Activated effector memory CD4-positive, alpha-beta T cell treated with Interleukin-2 at 50 U/mL for 16 hours (primary cell): ENCODE measurements around the gene CAB39.
"Not testable (repeated sequence)": the region's sequence is repeated elsewhere in the genome, so short reads cannot be mapped to it uniquely, and the experiment has no call there.

Experiments
- DNase-seq: peaks from one replicate; pipeline ENCODE4 v3.0.0-alpha.2; 2020

The CAB39 gene

DNA sequence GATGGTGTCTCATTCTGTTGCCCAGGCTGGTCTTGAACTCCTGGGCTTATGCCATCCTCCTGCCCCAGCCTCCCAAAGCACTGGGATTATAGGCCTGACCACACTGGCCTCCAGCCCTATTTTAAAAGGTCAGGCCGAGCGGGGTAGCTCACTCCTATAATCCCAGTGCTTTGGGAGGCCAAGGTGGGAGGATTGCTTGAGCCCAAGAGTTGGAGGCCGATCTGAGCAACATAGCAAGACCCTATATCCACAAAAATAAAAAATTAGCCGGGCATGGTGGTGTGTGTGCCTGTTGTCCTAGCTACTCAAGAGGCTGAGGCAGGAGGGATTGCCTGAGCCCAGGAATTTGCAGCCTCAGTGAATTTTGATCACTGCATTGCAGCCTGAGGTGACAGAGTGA is 3.9 kb downstream of the CAB39 start:
- DNase-seq: no peak

DNA sequence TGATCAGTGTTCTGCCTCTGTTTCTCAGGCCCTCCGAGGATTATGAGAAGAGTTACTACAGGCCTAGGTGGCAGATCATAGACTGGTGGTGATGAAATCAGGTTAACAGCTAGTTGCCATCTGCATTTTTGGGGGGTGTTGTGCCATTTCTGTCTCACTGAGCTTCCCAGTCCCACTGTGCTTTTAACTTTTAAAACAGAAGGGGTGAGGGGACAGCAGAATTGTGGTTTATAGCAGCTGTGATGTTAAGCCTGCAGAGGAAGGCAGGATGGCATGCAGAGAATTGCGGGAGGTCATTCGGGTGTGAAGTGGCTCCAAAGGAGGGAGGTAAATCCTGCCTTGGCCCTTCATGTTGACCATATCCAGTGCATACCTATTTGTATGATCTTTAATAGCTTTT is 5.0 kb downstream of the CAB39 start:
- no peak for DNase-seq

DNA sequence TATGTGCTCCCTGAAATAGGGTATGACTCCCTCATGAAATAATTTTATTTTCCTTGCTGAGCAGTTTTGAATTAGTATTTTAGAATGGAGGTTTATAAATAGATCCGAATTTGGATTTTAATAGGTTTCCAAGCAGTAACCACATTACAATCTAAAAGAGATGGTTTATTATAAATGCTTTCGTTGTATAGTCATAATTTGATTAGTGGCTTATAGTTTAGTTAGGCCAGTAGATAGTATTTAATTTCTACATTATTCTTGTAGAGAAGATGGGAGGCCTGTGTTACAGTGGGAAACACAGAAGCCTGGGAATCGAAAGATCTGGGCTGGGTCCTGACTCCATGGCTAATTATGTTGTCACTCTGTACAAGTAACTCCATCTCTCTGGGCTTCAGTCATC is 6.7 kb downstream of the CAB39 start:
- no peak for DNase-seq

DNA sequence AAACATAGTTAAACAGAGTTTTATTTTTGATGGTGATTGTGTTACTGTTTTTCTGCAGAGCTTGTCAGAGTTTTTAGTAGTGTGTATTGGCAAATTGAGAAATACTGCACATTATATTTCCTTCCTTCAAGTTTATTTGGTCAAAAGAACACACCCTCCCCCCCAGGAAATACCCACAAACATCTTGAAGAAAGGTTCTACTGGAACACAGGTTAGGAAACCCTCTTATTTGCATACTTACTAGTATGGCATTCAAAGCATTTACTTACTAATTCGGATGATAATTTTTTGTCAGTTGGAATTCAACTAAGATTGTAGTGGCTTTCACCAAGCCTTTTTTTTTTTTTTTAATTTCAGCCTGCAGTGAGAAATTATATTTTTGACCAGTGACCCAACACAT is 9.1 kb downstream of the CAB39 start:
- no peak for DNase-seq

DNA sequence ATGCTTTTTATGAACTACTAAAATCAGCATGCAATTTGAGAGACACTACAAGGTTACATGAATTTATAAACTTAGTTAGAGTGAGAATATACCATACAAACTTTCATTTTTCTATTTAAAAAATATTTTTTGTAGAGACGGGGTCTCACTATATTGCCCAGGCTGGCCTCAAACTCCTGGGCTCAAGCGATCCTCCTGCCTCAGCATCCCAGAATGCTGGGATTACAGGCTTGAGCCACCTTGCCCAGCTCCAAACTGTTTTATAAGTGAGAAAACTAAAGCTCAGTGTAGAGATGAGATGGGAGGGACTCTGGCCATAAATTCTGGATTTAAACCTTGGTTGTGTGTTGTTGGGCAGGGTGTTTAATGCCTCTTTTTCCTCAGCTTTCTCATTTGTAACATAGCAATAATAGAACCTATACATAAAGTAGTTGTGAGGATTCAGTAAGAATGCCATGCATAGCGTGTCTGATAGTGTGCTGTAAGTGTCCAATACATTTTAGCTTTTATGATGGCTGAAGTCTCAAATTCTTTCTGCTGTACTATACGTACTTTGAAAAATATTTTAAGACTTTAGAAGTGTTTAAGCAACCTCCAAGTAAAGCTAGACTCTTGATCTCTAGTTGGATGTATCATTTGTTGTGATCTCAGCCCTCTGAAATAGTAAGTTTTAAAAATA is 9.7 kb downstream of the CAB39 start:
- DNase-seq: no peak

DNA sequence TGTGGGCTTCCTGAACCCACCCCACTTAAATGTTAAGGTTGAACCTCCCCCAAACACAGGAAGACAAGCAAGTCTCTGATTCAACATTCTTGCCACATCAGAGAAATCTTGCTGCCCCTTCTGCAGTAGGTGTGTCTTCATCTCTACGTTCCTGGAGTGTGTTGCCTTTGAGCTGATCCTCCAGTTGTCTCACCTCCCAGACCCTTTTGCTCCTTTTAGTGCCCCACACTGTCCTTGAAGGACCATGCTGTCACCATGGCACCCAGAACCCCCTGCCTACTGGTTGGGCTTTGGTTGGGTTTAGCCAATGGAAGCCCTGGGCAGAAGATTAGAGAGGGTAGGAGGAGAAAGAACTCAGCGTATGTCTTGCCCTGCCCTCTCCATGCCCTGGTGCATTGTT is 10.7 kb downstream of the CAB39 start:
- peak; percentile 23 for DNase-seq

DNA sequence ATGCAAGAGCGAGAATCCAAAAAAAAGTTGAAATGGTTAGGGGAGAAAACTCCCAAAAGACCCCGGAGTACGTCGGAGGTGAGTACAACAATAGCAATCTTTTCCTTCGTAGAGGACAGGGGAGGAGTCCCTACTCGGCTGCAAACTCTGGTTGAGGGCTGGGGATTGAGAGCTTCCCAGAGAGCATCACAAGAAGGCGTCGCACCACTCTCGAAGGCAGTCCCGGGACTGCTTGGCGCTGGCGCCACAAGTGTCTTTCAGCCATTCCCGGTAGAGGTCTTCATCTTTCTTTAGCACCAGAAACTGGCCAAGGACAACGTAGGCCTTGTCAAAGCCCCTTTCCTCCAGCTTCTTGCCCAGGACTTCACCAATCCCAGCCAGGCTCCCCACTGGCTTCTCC is 12.3 kb downstream of the CAB39 start:
- not testable (repeated sequence) for DNase-seq

DNA sequence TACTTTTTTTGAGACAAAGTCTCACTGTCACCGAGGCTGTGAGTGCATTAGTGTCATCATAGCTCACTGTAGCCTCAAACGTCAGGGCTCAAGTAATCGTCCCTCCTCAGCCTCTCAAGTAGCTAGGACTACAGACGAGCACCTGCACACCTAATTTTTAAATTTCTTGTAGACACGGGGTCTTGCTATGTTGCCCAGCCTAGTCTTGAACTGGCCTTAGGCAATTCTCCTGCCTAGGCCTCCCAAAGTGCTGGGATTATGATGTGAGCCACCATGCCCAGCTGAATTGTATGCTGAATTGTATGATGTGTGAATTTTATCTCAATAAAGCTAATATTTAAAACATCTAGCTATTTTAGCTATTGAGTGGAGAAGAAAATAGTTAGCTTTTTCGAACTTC is 18.9 kb downstream of the CAB39 start:
- DNase-seq: no peak

DNA sequence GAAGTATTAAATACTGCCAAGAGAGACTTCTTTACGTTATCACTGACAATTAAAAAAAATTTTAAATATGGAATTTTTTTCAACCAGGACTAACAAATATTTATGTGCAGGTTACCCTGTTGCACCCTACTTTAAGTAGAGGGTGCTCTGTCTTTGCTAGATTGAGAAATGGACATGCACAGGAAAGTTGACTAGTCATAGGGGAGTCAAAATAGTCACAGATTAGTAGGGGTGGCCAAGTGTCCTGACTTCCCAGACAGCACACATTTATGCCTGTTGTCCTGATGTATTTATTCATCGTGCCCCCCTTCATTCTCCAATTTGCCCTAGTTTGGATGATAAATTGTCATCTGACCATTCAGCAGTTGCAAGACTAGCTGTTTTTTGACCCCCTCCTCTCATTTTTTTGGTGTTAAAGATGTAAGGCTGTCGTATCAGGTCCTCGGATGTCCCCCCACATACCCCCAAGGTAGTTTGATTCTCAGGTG is 20.3 kb downstream of the CAB39 start:
- no peak for DNase-seq

DNA sequence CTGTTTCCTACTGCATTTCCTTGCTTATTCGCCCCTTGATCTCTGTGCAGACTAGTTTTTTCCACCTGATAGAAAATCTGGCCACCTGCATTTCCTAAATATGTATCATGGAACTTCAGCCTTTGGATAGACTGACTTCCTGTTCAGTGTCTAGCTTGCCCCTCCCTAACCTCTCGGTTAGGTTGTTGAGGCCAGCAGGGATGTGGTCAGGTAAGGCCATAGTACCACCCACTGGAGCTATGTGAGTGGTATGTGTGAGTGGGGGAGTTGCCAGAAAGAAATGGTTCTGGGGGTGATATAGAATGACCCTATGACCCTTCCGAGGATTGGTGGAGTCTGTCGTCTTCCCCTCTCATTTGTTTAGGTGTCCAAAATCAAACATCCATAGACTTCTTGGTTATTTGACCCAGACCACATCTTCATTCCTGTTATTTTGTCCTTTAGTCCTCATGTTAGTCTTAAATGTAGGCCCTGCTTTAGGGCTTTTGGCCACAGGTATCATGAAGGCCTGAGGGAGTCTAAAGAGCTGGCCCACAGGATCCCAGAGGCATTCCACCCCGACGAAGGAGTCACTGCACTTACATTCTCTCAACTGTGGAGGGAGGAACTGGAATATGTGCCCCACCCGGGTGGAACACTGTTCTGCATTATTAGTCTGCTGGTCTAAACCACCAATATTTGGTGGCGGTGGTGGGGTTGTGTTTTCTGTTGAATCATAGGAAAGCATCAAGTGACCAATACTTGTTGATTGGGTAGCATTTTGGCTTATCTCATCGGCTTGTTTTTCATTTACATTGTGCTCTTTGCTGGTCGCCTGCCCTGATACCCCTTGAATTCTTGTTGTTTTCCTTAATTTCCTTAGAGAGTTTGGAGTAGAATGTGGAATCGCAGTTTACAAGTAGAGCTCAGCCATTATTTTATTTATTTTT is 21.9 kb downstream of the CAB39 start:
- no peak for DNase-seq

DNA sequence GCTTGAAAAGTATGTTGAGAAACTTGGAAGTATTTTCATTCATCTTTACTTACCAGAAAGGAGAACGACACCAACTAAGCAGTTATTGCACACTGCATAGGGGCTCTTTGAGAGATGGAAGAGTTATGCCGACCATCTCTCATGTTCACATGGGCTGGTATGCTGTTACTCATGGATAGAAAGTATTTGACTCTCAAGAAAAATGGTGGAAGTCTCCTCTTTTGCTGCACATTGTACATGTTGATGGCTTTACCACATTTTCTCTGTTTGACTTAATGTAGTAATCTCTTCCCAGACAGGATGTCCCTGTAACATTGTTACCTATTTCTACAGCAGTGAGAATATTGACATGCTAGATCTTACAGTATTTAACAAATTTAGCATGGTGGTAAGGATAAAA is 23.2 kb downstream of the CAB39 start:
- DNase-seq: no peak

DNA sequence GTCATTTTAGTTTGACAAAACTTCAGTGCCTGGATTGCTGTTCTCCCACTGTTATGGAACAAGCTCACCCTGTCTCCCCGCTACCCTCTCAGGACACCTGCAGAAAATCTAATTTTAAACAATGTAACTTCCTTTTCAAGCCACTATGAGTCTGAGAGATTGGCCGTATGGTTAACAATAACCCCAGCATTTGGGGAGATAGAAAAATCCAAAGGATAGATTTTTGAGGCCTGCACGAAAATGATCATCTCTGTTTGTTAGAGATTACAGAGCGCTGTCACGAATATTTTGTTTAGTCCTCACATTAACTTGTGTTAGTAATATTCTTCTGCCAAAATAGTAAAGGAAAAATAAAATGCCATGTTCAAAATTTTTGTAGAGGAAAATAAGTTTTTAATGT is 24.7 kb downstream of the CAB39 start:
- DNase-seq: no peak

DNA sequence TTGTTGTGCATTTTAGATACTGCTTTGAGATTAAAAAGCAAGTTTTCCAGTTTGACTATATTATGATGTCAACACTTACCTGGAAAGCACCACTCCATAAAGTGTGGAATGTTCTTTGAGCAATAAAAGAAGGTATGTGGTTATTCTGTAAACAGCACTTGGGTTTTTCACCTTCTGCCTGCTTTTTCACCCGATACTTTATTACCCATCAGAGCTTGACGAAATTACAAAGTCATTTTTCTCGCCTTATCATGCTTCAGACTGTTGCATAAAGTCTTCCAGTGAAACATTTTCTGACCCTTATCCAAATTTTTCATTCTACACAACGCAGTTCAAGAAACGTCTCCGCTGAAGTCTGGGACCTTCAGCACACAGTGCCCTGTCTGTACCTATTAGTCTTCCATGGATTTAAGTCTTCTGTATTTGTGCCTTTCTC is 25.2 kb downstream of the CAB39 start:
- DNase-seq: no peak

DNA sequence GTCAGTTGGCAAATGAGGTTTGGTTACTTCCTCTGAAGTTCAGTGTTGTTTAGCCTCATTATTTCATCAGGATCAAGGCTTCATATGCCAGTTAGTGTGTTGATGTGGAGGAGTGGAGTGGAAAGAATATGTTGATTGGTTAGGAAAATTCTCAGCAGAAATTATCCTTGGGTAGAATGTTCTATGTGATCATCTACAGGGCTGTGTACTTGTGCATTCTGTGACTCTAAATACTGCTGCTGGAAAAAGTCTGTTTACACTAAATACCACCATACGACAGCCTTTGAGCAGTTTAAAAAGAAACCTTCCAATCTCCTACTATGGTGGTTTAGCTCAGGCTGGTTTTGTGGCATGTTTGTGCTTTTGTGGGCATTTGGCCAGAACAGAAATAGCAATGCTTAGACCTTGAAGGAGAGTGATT is 25.8 kb downstream of the CAB39 start:
- DNase-seq: no peak

DNA sequence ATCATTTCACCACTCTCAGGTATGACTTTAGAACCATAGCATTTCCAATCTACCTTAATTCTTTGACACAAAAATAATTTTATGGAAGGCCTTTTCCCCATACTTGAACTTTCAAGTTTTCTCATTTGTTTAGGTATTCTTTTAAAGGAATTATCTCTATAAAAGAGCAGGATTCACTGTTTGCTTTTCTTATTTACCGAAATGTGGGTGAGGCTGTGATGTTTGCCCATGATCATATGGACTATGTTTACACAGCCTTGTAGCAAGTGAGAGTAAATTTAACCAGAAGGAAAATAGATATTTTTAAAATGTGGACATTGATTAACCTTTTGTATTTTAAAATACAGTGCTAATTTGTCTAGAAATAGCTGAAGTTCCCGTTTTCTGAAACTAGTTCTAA is 26.3 kb downstream of the CAB39 start:
- DNase-seq: no peak

DNA sequence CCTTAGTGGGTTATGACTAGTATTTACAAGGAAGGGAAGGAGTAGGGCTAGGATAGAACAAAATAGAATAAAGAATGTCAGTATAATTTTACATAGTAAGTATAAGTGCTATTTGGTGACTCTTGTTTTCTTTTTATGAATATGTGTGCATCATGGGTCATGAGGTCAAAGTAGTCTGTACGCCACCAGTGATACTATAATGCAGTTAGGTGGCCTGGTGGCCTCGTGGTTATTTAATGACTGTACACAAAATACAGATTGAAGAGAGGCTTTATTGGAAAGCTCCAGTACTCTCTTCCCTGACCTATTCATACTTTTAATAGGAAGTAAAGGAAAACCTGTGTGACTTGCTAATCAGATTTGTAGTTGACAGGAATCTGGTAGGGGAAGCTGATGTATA is 27.3 kb downstream of the CAB39 start:
- DNase-seq: no peak

DNA sequence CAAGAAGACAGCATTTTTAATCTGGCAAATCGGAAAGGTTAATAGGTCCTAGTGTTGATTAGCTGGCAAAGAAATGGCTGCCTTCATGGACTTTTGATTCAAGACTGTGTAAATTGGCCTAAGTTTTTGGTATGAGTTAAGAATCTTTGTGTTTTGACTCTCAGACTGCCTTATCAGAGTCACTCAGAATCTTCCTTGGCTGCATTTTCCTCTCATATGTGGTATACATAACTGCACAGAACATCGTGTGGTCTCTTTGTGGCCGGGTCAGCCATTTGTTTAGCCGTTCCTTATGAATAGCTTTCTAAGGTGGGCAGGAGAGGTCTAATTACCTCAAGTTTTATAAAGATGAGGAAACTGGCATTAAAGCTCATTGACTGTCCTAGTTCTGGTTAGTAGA is 30.1 kb downstream of the CAB39 start:
- DNase-seq: no peak

DNA sequence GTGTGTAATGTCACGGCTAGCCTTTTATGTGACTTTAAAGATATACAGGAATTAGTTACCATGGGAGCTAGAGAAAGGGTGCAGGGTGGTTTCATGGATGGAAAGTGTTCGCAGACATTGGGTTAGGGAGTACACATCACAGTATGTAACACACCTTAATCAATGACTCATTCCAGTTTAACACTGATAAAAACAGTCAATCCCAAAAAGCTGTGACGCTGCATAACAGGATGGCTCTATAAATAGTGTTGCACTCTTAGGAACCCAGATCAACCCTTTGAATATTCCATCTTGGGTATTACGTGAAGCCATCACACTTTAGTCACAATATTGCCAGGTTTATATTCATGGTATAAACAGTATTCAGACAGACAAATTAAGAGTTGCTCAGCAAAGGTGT is 33.6 kb downstream of the CAB39 start:
- DNase-seq: no peak

DNA sequence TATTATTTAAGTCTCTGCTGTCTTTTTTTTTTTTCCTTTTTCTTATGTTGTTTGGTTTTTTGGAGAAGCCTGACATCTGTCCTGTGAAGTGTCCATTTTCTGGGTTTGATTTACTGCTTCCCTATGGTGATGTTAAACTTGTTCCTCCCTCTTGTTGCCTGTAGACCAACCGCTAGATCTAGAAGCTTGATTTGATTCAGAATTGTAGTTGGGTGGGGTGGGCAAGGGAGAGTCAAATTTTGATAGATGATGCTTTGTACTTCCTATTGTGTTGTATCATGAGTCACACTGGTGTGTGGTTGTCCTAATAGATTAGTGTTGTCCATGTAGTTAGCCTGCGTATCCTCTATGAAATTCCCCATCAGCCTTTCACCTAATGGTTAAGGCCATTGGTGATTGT is 35.4 kb downstream of the CAB39 start:
- DNase-seq: no peak

DNA sequence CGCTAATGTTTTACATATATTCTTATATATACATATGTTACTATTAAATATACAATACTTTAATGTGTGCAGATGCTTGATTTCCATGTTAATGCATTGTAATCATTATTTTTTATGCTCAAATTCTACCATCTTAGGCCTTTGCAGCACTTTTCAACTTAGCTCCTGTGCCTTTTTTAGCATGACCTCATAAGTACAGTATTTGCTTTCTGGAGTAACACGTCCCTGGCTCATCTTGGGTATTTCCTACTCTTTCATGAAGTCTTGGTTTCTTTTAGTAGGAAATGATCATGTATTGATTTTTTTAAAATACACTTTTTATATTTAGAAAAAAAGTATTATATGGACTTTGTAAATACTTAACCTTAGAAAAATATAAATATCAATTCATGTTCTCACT is 36.5 kb downstream of the CAB39 start:
- no peak for DNase-seq

DNA sequence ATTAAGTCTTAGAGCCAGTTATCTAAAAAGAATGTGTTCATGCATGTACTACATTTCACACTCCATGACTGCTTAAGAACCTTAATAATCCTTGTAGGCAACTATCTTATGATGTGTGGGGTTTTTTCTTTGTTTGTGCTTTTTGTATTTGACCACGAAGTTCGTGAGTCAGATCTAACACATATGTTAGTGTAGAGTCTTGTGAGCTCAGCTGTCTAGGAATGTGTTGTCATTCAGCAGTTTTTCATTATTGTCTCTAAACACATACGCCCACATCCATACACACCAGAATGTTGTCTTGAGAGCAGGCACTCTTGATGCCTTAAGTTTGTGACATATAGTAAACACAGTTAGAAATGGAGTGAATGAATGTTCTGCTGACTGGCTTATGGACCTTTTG is 38.4 kb downstream of the CAB39 start:
- DNase-seq: no peak

DNA sequence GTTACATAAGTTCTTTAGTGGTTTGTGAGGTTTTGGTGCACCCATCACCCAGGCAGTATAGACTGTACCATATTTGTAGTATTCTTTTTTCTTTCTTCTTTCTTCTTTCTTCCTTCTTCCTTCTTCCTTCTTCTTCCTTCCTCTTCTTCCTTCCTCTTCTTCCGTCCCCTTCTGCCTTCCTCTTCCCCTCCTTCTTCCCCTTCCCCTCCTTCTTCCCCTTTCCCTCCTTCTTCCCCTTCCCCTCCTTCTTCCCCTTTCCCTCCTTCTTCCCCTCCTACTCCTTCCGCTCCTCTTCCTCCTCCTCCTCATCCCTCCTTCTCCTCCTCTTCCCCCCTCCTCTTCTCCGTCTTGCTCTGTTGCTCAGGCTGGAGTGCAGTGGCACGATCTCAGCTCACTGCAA is 41.6 kb downstream of the CAB39 start:
- DNase-seq: no peak

DNA sequence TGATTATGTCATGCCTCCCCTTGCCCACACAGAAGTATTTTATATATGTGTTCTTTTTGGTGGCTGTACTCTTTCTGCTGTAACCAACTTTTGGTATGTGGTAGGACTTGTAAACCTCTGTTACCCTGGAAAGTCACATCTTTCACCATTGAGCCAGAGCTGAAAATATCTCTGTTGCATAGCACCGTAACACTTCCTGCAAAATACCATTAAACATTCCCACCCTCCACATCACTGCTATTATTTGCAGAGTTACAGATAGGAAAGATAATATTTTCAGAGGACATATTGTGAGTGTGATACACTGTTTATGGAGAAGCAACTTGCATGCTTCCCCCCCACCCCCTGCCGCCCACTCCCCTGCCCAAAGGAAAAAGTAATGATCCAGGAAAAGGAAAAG is 44.8 kb downstream of the CAB39 start:
- no peak for DNase-seq
